H9 (cell line): ENCODE data around the gene GPR146. TPM values are rescaled to one million over a fixed set of nuclear protein-coding genes. Genes with fewer than 3 reads are reported as not detected.

Experiments used
- DNase-seq: peaks from one replicate; pipeline ENCODE4 v3.0.0-alpha.2; 2017
- H2AFZ ChIP-seq: one replicate; pipeline ENCODE4 v1.6.1; 2013; ENCODE audit warnings: mild to moderate bottlenecking, low read length, control low read depth, moderate library complexity
- H2AK5ac ChIP-seq: 2 replicates; pipeline ENCODE4 v1.6.1; 2013; ENCODE audit warnings: low read length, control low read depth, mixed read lengths; ENCODE audit not compliant: insufficient read length
- H2BK120ac ChIP-seq: one replicate; pipeline ENCODE4 v1.6.1; 2013; ENCODE audit warnings: low read depth, mild to moderate bottlenecking, low read length, control low read depth, inconsistent platforms; ENCODE audit not compliant: poor library complexity, severe bottlenecking
- H2BK12ac ChIP-seq: 2 replicates; pipeline ENCODE4 v1.6.1; 2013; ENCODE audit warnings: low read length, control low read depth, mixed read lengths, low read depth; ENCODE audit not compliant: insufficient read length
- H2BK15ac ChIP-seq: 2 replicates; pipeline ENCODE4 v1.6.1; 2013; ENCODE audit warnings: low read depth, low read length, control low read depth
- H2BK20ac ChIP-seq: one replicate; pipeline ENCODE4 v1.6.1; 2013; ENCODE audit warnings: low read depth, mild to moderate bottlenecking, low read length, control low read depth, inconsistent platforms; ENCODE audit not compliant: poor library complexity, severe bottlenecking
- H2BK5ac ChIP-seq: 2 replicates; pipeline ENCODE4 v1.6.1; 2013; ENCODE audit warnings: low read length, control low read depth, mixed read lengths; ENCODE audit not compliant: insufficient read length
- H3K14ac ChIP-seq: 2 replicates; pipeline ENCODE4 v1.6.1; 2013; ENCODE audit warnings: low read length, control low read depth; ENCODE audit not compliant: insufficient read depth
- H3K18ac ChIP-seq: 2 replicates; pipeline ENCODE4 v1.6.1; 2013; ENCODE audit warnings: low read depth, mild to moderate bottlenecking, mixed read lengths, low read length, control low read depth; ENCODE audit not compliant: insufficient read length
- H3K23ac ChIP-seq: 2 replicates; pipeline ENCODE4 v1.6.1; 2013; ENCODE audit warnings: low read length, control low read depth, mixed read lengths, low read depth; ENCODE audit not compliant: insufficient read length
- H3K23me2 ChIP-seq: 2 replicates; pipeline ENCODE4 v1.6.1; 2013; ENCODE audit warnings: low read depth, mild to moderate bottlenecking, mixed read lengths, low read length, control low read depth; ENCODE audit not compliant: insufficient read length, poor library complexity, severe bottlenecking
- H3K27ac ChIP-seq: 2 replicates; pipeline ENCODE4 v1.5.1; 2013; ENCODE audit warnings: low read length, control low read depth, mixed read lengths, low read depth; ENCODE audit not compliant: insufficient read length
- H3K27me3 ChIP-seq: 2 replicates; pipeline ENCODE4 v1.6.1; 2013; ENCODE audit warnings: low read length, control low read depth, inconsistent platforms; ENCODE audit not compliant: insufficient read depth
- H3K4ac ChIP-seq: 2 replicates; pipeline ENCODE4 v1.6.1; 2013; ENCODE audit warnings: low read depth, mild to moderate bottlenecking, control low read depth, inconsistent platforms, low read length, moderate library complexity
- H3K4me1 ChIP-seq: 2 replicates; pipeline ENCODE4 v1.6.1; 2013; ENCODE audit warnings: low read length, control low read depth, inconsistent platforms; ENCODE audit not compliant: insufficient read depth
- H3K4me2 ChIP-seq: 2 replicates; pipeline ENCODE4 v1.6.1; 2013; ENCODE audit warnings: low read length, control low read depth, mixed read lengths; ENCODE audit not compliant: insufficient read length, insufficient read depth
- H3K56ac ChIP-seq: 2 replicates; pipeline ENCODE4 v1.6.1; 2013; ENCODE audit warnings: low read depth, mild to moderate bottlenecking, mixed read lengths, low read length, control low read depth; ENCODE audit not compliant: insufficient read length
- H3K79me1 ChIP-seq: 2 replicates; pipeline ENCODE4 v1.6.1; 2013; ENCODE audit warnings: low read depth, mild to moderate bottlenecking, moderate library complexity, low read length, control low read depth, inconsistent platforms; ENCODE audit not compliant: insufficient read depth, poor library complexity, severe bottlenecking
- H3K79me2 ChIP-seq: 2 replicates; pipeline ENCODE4 v1.6.1; 2013; ENCODE audit warnings: low read length, control low read depth, inconsistent platforms; ENCODE audit not compliant: insufficient read depth
- H3K9ac ChIP-seq: 2 replicates; pipeline ENCODE4 v1.6.1; 2013; ENCODE audit warnings: low read length, control low read depth, mixed read lengths; ENCODE audit not compliant: insufficient read length; ENCODE audit errors: extremely low read depth
- H3K9me3 ChIP-seq: one replicate; pipeline ENCODE4 v1.6.1; 2013; ENCODE audit warnings: low read depth, low read length, inconsistent platforms; ENCODE audit not compliant: control insufficient read depth
- H3T11ph ChIP-seq: one replicate; pipeline ENCODE4 v1.6.1; 2013; ENCODE audit warnings: mild to moderate bottlenecking, low read length, control low read depth, inconsistent platforms
- H4K20me1 ChIP-seq: one replicate; pipeline ENCODE4 v1.6.1; 2013; ENCODE audit not compliant: control insufficient read depth, insufficient read length, insufficient read depth
- H4K5ac ChIP-seq: 2 replicates; pipeline ENCODE4 v1.6.1; 2013; ENCODE audit warnings: low read depth, mild to moderate bottlenecking, mixed read lengths, low read length, control low read depth; ENCODE audit not compliant: insufficient read length
- H4K8ac ChIP-seq: replicated peaks from 2 replicates; pipeline ENCODE4 v1.6.1; 2013; ENCODE audit warnings: low read length, control low read depth, mixed read lengths, low read depth; ENCODE audit not compliant: insufficient read length
- H4K91ac ChIP-seq: 2 replicates; pipeline ENCODE4 v1.6.1; 2013; ENCODE audit warnings: low read depth, mild to moderate bottlenecking, moderate library complexity, mixed read lengths, low read length, control low read depth; ENCODE audit not compliant: insufficient read length
- H3K27ac Mint-ChIP-seq, 3 experiments: 2 replicates in 2 of 3; 3 replicates in 1 of 3; pipeline ENCODE4 v1.8.0; 2020 to 2021; ENCODE audit warnings: mixed read lengths in 3 of 3, mild to moderate bottlenecking in 1 of 3, moderate library complexity in 1 of 3
- H3K27me3 Mint-ChIP-seq: 2 replicates; pipeline ENCODE4 v1.8.0; 2021; ENCODE audit warnings: low read depth, mild to moderate bottlenecking, moderate library complexity, mixed read lengths
- H3K36me3 Mint-ChIP-seq, 3 experiments: 2 replicates in 2 of 3; 3 replicates in 1 of 3; pipeline ENCODE4 v1.8.0; 2020 to 2021; ENCODE audit warnings: low read depth in 3 of 3, mixed read lengths in 3 of 3; ENCODE audit not compliant: insufficient read depth in 1 of 3
- H3K4me1 Mint-ChIP-seq, 2 experiments: 2 replicates each; pipeline ENCODE4 v1.8.0; 2020; ENCODE audit warnings: mixed read lengths in 2 of 2
- H3K4me3 Mint-ChIP-seq, 2 experiments: 2 replicates in 1 of 2; 3 replicates in 1 of 2; pipeline ENCODE4 v1.8.0; 2020 to 2021; ENCODE audit warnings: mild to moderate bottlenecking in 2 of 2, mixed read lengths in 2 of 2, moderate library complexity in 1 of 2
- H3K9me3 Mint-ChIP-seq, 2 experiments: 2 replicates in 1 of 2; 3 replicates in 1 of 2; pipeline ENCODE4 v1.8.0; 2020; ENCODE audit warnings: mild to moderate bottlenecking in 2 of 2, mixed read lengths in 2 of 2, moderate library complexity in 1 of 2
- CTCF ChIP-seq: fragments of 200-600 bp; sonication (generic); conservative IDR thresholded peaks from 3 replicates; pipeline ENCODE4 v1.8.0; 2021; ENCODE audit warnings: antibody characterized with exemption, mild to moderate bottlenecking
- WGBS: extraction: QIAGEN DNeasy Blood & Tissue Kit; methylation state at CpG from one replicate; pipeline ENCODE4 v1.1.7; 2013; ENCODE audit warnings: missing lambda C conversion rate, low lambda C conversion rate, mixed read lengths; ENCODE audit not compliant: insufficient read length; ENCODE audit errors: extremely low coverage; 5-methylcytosine and 5-hydroxymethylcytosine counted together
- total RNA-seq: library from RNA; stranded (reverse); gene quantifications from 2 replicates; pipeline ENCODE4 v1.2.1, GENCODE V29; 2021

Gene GPR146
- total RNA-seq, 1 experiment from 2014 or later, result 1.4 TPM

DNA sequence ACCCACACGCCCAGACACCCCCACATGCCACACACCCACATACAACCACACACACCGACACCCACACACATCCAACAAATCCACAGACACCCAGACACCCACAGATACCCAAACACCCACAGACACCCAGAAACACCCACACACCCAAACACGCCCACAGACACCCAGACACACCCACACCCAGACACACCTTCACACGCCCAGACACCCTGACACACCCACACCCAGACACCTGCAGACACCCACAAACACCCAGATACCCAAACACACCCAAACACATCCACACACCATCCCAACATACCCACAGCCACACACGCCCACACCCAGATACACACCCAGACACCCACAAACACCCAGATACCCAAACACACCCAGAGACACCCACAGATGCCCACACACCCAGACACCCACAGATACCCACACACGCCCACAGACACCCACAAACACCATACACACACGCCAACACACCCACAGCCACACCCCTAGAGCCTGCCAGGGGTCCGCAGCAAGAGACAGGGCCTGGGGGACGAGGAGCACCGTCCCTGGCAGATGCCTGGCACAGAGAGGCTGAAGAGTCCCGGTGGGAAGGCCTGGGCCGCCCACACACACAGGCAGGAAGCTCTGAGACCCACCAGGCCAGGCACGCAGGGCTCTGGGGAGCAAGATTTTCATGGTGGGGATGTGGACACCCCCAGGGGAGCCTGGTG, 32.9 kb upstream of the GPR146 start:
- no peak for DNase-seq
- no peaks in the 10 kb centered on the region; a peak in 1 of 5 replicates for H3K9me3 Mint-ChIP-seq
- H3K4ac ChIP-seq, result no peak overlapping the region
- no peaks in the 10 kb centered on the region for H3K79me2 ChIP-seq
- H3K79me1 ChIP-seq, result no peaks in the 10 kb centered on the region
- H3K27ac Mint-ChIP-seq, result peak overlapping the region in 1 of 3 experiments; percentile 2; a peak in 2 of 7 replicates
- no peak for TF ChIP-seq CTCF
- no peak overlapping the region for H3K23ac ChIP-seq
- H3K56ac ChIP-seq, result no peak overlapping the region
- no CpG with 5 or more reads among the region's 13 CpGs for WGBS
- no peak overlapping the region for H2BK20ac ChIP-seq
- H4K8ac ChIP-seq, result no peak overlapping the region
- no peak overlapping the region for H3K9ac ChIP-seq
- no peak overlapping the region for H3K4me2 ChIP-seq
- peaks cover 0 to 17% (median 7%) of the 10 kb centered on the region in 3 experiments; a peak in 5 of 7 replicates for H3K36me3 Mint-ChIP-seq
- no peaks in the 10 kb centered on the region for H3K23me2 ChIP-seq
- no peak overlapping the region for H2AK5ac ChIP-seq
- H3T11ph ChIP-seq, result no peak overlapping the region
- H3K4me1 ChIP-seq, result no peaks in the 10 kb centered on the region
- no peak overlapping the region for H3K27ac ChIP-seq
- no peaks in the 10 kb centered on the region for H3K27me3 Mint-ChIP-seq
- no peak overlapping the region for H2BK12ac ChIP-seq
- no peak overlapping the region for H2BK120ac ChIP-seq
- H2BK15ac ChIP-seq, result no peak overlapping the region
- H3K4me3 Mint-ChIP-seq, result no peak overlapping the region
- no peaks in the 10 kb centered on the region for H3K27me3 ChIP-seq
- no peaks in the 10 kb centered on the region for H4K20me1 ChIP-seq
- no peak overlapping the region for H4K91ac ChIP-seq
- H4K5ac ChIP-seq, result no peak overlapping the region
- H3K18ac ChIP-seq, result no peak overlapping the region
- H3K14ac ChIP-seq, result no peak overlapping the region; the same call in 1 of the 2 replicates
- no peak overlapping the region for H2BK5ac ChIP-seq
- H3K4me1 Mint-ChIP-seq, result no peaks in the 10 kb centered on the region
- H3K9me3 ChIP-seq, result no peaks in the 10 kb centered on the region
- H2AFZ ChIP-seq, result no peak overlapping the region
